Putamen (tissue), 1 donor: ENCODE results near the gene MAJIN.
"Not testable (repeated sequence)": the region's sequence is repeated elsewhere in the genome, so short reads cannot be mapped to it uniquely, and the experiment has no call there.

Source experiments
- DNase-seq: peaks from one replicate; pipeline ENCODE4 v3.0.0-alpha.2; 2016; ENCODE audit warnings: low spot score

The MAJIN gene

DNA sequence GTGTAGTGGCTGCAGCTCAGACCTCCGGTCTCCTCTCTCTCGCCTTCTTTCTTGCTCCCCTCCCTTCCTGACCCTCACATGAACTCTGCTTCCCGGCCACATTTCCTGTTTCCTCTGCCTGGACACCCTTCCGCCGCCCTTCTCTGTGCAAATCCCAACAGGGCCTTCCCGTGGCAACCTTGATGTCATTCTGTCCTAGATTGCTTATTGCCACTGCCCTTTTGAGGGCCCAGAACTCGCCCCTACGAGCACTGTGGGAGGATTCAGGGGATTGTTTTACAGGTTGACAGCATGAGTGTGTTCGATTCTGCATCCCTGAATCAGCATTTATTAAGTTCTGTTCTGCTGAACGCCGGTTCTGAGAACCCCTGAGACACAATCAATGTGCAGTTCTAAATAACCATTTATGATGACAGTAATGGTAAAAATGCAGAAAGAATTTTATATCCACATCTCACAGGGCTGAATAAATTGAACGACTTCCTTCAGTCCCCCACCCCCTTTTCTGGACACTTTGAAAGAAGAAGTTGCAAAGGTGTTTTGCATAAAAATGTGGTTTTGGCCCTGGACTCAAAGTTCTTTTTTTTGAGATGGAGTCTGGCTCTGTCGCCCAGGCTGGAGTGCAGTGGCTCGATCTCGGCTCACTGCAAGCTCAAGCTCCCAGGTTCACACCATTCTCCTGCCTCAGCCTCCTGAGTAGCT lies 18.5 kb upstream of the MAJIN start:
- DNase-seq = no peak

DNA sequence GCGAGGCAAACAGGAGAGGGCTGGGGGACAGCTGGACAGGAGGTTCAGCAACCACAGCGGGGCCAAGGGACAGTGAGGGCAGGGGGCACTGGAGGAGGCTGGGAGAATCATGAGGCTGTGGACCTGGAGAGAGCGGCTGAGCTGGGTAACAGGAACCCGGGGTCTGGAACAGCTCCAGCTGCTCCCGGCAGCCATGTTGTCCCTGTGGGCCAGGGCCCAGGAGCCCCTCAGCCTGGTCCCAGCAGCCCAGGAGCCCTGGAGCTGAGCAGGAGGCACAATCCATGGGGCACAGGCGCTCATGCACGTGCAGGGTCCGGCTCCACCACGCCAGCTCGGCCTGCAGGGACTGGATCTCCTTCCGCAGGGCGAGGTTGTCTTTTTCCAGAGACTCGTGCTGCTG lies 17.5 kb upstream of the MAJIN start:
- DNase-seq = no peak

DNA sequence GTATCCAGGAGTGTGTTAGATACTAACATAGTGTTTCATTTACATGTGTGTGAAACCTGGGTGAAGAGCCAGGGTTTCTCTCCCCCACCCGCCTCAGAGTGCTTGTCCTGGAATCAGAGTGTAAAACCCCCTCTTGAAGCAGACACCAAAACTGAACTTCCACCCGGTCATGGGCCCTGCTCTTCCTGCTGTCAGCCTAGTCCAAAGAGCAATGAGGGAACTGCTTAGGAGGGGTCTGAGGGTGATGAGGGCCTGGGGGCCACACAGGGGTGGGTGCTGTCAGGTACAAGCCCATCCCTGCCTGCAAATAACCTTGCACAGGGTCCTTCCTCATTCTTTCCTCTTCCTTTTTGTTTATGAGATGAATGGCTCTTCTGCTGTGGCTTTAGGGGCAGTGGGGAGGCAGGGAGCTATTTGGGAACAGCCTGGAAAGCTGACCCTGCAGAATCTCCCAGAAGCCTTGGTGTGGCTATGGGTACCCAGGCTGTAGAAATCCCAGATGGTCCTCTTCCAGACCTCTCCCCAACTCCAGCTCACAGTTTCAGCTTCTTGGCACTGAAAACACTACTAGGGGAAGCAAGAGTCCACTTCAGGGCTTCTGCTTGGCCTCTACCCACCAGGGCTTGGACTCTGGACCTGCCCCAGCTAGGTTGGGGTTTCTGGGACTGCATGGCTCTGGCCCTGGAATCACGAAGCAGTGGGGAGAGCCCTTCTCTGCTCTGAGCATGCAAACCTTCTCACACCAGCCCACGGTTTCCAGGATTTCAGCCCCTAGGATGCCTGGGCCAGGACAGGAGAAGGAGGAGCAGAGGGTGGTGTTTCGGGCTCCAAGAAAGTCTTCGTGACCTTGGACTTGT lies 16.3 kb upstream of the MAJIN start:
- DNase-seq = no peak

DNA sequence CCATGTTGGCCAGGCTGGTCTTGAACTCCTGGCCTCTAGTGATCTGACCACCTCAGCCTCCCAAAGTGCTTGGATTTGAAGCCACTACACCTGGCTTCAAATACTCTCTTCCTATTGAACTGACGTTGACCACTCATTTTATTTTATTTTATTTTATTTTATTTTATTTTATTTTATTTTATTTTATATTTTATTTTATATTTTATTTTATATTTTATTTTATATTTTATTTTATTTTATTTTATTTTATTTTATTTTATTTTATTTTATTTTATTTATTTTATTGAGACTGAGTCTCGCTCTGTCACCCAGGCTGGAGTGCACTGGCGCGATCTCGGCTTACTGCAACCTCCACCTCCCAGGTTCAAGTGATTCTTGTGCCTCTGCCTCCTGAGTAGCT lies 11.4 kb upstream of the MAJIN start:
- DNase-seq = not testable (repeated sequence)

DNA sequence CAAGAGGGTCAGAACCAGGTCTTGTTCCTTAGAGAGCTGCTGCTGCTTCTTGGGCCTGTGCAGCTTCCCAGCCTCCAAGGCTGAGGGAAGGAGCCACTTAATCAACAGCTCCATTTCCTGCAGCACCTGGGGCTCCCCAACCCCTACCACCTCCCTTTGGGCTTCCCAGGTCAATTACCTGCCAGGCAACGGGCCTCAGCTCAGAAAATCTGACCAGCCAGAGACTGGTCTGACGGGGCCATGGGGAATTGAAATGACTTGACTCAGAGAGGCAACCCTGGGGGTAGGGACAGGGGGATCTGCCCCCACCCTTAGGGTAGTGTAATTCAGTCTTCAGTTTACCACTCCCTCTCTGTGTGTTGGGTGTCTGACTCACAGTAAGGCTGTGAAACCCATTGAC lies 4.7 kb upstream of the MAJIN start:
- DNase-seq = no peak

DNA sequence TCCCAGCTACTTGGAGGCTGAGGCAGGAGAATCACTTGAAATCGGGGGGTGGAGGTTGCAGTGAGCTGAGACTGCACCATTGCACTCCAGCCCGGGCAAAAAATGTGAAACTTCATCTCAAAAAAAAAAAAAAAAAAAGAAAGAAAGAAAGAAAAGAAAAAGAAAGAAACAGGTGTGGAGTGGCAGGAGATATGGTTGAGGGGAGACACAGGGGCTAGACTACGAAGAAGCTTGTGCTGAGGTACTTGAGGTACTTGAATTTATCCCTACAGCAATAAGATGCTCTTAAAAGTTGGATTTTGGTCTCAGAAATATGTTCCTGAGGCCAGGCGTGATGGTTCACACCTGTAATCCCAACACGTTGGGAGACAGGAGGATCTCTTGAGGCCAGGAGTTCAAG lies 2.2 kb upstream of the MAJIN start:
- DNase-seq = no peak

DNA sequence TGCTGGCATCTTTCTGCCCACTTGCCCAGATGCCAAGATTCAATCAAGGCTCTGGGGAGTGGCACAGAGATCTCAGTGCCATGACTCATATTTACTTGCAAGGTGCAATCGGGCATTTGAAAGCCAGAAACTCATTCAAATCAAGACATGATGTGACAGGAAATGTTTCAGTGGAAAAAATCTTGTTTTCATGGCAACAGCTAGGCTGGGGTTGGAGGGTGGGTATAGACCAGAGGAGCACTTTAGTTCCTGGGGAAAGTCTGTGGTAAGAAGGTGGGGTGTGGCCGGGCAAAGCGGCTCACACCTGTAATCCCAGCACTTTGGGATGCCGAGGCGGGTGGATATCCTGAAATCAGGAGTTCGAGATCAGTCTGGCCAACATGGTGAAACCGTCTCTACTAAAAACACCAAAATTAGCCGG lies 1.2 kb downstream of the MAJIN start:
- no peak for DNase-seq

DNA sequence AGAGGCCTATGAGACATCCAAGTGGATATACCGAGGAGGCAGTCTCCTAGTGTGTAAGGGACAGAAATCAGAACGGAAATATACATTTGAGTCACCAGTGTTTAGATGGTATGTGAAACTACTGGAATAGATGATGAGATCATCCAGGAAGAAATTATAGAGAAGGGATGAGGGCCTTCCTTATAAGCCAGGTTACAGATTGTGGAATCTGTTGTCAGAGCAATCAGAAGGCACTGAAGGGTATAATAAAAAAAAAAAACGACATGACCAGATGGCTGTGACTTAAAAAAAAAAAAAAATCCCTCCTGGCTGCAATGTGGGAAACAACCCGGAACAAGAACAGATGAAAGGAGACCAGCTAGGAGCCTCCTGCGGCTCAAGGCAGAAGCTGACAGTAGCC lies 2.7 kb downstream of the MAJIN start:
- DNase-seq = no peak

DNA sequence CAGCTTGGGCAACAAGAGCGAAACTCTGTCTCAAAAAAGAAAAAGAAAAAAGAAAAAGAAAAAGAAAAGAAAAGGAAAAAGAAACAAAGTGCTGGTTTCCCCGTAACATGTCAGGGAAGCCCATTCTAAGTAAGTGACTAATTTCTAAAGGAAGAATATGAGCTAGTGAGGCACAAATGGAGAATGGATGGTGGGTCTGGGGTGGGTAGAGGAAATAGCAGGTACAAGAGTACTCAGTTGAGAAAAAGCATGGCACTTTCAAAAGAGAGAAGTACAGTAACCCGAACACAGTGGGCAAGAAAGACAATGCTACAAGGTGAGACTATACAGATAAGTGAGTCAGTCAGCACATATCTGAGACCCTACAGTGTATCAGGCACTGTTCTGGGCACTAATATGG lies 4.5 kb downstream of the MAJIN start:
- no peak for DNase-seq

DNA sequence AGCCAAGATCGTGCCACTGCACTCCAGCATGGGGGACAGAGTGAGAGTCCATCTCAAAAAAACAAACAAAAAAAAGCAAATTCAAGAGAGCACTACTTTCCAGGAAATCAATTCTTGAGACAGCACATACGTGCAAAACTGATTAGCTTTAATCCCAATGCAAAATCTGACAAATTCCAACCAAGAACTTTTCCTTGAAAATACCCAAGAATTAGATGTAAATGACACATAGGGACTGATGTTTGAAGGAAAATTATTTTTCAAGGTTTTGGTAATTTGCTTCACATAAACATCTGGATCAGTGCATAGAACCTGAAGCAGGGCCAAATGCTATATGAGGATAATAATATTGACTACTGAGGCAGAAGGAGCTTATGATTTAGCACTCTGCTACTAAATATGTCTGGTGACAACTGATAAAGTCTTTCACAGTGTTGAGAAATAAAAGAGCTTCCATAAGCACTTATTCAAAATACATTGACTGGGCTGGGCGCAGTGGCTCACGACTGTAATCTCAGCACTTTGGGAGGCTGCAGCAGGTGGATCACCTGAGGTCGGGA lies 8.8 kb downstream of the MAJIN start:
- no peak for DNase-seq

DNA sequence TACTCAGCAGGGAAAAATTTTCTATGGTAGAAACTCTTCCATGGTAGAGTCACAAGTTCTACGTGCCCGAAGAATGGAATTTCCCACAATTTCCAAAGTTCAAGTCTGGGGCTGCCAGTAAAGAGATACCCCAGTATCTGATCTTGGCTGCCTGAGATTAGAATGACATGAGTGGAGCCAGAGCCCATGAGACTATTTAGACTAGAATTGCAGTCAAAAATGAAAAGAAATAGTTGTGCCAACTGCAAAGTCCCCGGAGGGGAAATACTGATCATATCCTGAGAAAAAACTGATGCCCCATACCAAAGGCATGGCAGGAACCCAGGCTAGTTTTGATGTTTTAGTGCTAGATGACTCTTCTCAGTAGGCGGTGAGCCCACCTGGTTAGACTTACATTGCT lies 11.2 kb downstream of the MAJIN start:
- no peak for DNase-seq

DNA sequence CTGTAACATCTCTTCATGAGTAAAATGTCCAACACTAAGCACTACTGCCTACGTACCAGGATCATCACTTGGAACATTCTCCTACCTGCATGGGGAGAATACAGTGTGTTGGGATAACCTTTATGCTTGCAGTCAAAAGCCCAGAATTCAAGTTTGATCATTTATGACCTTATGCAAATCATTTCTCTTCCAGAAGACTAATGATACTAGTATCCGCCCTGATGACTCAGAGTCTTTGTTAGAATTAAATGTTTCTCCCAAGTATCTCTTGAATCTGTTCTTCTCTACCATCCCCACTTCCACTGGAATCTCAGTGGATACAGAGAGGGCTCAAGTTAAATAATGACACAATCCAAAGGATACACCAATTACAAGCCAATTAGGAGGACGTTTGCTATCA lies 12.4 kb downstream of the MAJIN start:
- DNase-seq = no peak

DNA sequence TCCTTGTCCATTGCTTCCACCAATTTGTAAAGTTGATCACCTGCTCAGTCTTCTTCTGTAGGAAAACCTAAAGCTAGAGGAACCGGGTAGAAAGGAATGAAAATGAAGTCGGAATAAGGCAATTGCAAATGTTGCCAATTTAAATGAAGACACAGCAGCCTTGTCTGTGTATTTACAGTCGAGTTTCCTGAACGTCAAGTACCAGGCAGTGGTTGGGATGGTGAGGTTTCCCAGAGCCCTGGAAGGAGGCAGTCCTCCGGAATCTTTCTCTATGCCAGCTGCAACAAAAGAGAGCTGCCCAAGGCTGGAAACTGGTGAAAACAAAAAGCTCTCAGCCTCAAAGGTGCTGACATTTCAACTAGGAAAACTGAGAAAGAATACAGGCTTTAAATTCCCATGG lies 17.7 kb downstream of the MAJIN start:
- DNase-seq = no peak

DNA sequence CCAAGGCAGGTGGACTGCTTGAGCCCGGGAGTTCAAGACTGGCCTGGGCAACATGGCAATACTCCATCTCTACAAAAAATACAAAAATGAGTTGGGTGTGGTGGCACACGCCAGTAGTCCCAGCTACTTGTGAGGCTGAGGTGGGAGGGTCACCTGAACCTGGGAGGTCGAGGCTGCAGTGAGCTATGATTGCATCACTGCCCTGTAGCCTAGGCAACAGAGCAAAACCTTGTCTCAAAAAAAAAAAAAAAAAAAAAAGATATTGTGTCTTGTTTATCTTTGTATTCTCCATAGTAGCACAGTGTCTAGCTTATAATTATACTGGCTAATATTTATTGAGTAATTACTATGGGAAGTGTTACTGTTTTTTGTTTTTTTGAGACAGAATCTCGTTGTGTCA lies 20.4 kb downstream of the MAJIN start:
- no peak for DNase-seq

DNA sequence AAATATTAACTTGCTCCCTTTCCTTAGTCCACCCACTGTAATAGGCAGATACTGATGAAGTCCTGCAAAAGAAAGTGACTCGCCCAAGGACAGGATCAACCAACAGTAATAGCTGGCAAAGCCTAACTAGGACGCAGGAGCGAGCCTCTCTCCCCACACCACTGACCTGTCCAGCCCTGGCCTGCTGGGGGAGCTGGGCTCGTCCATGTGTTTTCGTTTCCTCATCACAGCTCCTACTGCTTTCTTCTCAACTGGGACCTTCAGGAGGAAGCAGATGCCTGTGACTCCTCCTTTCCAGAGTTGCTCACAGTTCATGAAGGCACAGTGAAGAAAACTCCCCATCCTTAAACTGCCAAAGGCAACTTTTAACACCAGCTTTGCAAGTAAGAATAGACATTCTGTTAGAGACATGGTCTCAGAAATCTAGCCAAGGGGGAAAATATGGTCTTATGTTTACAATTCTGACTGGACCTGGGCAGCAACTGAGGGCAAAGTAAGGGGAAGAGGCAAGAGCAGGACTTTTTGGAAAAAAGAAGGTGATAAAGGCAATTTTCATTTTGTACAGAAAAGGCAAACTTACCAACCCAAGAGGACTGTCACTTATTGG lies 24.6 kb downstream of the MAJIN start:
- no peak for DNase-seq

DNA sequence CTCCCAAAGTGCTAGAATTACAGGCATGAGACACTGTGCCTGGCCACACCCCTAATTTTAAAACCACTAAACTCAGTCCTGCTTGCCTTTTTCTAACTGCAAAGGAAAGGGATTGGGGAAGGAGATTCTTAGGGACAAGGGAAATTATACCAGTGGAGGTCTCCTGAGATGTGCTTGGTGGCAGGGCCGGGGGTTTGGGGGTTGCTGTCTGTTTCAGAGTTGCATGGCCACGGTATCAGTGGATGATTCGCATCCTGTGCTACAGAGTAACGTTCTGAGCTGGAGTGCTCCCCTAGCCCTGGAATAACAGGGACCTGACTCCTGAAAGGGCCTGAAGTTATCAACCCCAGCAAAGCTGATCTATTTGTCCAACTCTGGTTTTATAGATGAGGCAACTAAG lies 35.4 kb downstream of the MAJIN start:
- no peak for DNase-seq

DNA sequence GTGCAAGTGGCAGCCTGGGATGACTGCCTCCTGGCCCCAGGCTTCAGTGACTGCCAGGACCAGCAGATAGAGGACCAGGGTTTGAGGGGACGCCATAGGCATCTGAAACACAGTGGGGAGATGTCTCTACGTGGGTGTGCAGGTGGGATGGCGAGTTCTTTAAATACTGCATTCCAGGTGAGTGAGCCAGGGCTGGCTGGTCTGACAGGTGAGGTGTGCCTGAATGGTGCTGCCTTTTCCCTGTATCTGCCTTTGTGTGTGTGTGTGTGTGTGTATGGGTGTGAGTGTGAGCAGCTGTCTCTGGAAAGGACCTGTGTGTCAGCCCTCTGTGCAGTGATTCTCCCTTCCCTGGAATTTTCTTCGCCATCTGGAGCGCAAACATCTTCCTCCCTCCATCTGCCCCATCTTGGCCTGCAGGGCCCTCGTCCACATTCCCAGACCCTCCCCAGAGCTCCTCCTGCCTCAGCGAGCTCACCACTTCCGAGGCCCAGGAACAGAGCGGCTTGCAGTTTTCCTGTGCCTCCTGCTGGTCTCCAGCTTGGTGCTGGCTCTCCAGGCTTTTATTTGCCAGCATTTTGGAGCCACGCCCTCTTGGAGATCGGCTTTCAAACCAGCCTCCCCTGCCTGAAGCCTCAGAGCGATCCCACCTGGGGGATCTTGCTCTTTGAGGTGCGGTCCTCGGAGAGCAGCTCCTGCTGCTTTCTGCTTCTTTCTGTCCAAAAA lies 36.4 kb downstream of the MAJIN start, which contains the start of gene GPHA2:
Gene GPHA2 (minus strand): TSS at position 535 of the 723 bp plus-strand sequence. CDS start 433 bp downstream, at position 102.
- no peak for DNase-seq

DNA sequence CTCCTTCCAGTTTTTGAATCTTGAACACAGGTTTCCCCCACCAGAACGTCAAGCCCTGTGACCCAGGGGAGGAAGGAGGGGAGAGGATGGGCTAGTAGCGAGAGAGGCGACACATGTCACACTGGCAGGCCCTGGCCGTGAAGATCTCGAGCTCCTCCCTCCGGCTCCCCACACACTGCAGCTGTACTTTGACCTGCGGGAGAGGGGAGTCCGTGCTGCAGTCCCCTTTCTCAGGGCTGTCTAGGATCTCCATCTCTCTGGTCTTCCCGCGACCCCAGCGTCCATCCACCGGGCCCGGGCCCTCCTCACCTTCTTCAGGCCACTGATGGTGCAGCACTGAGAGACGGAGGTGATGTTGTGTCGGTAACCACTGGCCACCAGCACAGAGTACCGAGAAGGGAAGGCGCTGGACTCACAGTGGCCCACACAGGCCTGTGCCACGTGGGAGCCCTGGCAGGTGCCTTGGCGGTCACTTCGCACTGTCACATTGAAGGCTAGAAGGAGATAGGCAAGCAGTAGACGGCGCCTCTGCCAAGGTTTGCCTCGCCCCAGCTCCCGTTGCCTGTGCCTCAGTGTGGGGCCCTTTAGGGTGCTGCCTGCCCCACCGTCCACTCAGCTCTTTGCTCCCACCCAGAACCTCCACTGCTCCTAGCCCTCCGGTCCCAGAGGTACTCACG lies 37.1 kb downstream of the MAJIN start:
- DNase-seq = no peak

DNA sequence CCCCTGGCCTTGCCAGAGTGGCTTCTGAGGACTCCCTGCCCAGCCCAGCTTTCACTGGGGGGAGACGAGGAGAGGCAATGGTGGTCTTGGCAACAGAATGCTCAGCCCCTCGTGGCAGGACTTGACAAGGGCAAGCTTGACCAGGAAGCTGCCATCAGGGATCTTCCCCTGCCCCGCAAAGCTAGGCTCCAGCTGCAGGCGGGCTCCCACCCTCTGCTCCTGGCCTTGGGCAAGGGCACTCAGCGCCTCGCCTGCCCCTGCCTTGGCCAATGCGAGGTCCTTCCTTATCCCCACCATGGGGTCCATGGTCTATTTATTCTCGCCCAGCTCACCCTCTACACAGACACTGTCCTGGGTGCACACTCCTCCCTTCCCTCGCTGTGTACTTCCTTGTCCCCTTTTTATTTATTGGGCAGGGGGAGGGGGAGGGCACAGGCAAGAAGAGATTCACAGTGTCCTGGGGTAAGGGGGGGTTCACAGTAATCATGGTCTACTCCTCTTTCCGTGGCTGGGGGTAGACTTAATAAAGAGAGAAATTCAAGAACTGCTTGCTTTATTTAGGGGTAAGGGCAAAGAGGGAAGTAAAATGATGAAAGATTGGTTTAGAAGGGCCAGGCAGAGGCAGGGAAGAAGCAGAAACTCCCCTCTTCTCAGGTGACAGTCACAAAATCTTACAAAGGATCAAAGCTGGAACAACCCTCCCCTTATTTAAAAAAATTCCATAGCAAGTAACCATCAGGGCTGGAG lies 37.8 kb downstream of the MAJIN start:
- DNase-seq = no peak

DNA sequence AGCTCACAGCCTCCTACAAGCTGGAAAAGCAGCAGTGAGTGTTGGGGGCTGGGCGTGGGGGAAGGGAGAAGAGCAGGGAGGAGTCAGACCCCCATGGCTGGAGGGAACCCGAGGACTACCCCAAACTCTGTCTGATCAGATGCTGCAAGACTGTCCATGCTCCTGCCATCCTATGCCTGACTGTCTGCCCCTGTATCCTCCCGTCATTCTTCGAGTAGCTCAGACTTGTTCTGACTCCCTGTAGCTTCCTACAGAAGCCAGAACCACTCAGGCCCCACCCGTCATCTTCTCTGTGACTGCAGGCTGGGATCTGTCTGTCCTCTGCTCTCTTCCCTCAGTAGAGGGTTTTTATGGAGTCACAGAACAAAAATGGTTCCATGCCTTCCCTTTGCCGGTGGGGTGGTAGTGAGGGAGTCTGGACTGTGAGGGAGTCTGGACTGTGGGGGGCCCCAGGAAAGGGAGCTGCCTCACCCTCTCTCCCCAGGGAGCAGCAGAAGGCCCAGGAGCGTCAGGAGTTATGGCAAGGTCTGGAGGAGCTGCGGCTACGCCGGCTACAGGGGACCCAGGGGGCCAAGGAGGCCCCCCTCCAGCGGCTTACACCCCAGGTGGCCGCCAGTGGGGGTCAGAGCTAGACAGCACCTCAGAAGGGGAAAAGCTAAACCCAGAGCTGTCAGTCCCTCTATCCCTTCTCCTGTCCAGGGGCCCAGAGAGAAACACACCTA lies 38.5 kb downstream of the MAJIN start:
- DNase-seq = no peak
